HG02981 (cell line): ENCODE measurements around the gene RASAL2.
"Not testable (repeated sequence)": the region's sequence is repeated elsewhere in the genome, so short reads cannot be mapped to it uniquely, and the experiment has no call there.

ENCODE experiments used
- ATAC-seq: cut with Tn5 transposase; IDR thresholded peaks from one replicate; pipeline ENCODE4 v1.9.1; 2021; ENCODE audit warnings: mild to moderate bottlenecking, moderate library complexity; ENCODE audit not compliant: unreplicated experiment

RASAL2 gene

DNA sequence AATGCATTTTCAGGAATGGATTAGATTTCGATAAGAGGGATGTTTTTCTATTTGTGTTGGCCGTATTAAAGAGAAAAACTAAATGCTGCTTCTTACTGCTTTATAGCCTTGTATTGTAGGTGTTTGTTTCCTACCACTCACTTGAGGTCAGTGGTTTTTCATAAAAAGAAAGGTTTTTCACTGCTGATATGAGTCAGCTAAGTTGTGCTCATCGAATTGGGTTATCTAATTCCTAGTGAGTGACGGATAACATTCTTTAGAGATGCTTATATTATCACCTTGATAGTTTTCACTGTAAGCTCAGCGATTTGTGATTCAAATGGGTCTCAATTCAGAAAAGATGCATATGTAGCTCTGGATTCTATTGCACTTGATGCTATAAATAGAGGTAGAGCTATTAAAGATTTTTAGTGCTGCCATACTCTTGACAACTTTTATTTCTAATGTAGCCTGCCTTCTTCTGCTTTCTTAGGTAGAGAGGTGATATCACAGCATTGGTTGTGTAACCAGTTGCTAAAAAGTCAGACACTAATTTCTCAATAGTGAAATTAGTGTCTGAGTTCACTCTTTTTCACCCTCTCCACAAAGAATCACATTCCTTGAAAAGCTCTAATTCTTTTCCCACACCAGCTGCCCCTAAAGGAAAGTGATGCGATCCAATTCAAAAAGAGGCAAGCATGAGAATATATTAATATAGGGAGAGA lies 180.0 kb downstream of the RASAL2 start:
- ATAC-seq: no peak

DNA sequence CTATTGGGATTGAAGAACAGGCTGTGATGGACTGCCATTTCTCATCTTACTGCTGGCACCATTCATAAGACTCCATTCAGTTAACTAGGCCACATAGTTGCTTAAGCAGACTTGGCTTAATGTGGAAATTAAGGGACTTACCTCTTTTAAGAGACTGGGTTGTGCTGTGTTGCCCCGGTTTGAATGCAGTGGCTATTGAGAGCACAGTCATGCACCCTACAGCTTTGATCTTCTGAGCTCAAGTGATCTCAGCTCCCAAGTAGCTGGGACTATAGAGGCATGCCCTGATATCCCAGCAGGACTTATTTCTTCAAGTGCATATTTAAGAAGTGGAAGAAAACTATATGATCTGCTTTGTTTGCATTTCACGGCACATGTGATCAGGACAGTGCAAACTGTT lies 181.1 kb downstream of the RASAL2 start:
- no peak for ATAC-seq

DNA sequence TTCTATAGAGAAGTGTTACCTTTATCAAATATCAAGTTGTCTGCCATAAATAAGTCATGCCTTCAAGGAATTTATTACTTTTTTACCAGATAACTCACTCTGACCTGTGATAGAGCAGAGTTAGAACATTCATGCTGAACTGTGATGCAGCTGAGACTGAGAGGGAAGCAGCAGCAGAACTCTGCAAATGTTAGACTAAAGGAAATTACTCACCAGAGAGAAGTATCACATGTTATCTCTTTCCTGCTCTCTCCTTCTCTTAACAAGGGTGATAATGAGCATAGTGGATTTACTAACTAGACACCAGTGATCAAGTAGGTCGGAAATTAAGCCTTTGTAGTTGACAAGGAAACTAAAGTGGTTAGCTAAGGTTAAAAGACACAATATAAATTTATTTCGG lies 181.6 kb downstream of the RASAL2 start:
- no peak for ATAC-seq

- no peak for ATAC-seq
These were observed 184.1 kb downstream of the RASAL2 start for GRCh38 chr1:178277793-178278530.

- no peak for ATAC-seq
These were observed 185.2 kb downstream of the RASAL2 start for GRCh38 chr1:178278916-178279686.

DNA sequence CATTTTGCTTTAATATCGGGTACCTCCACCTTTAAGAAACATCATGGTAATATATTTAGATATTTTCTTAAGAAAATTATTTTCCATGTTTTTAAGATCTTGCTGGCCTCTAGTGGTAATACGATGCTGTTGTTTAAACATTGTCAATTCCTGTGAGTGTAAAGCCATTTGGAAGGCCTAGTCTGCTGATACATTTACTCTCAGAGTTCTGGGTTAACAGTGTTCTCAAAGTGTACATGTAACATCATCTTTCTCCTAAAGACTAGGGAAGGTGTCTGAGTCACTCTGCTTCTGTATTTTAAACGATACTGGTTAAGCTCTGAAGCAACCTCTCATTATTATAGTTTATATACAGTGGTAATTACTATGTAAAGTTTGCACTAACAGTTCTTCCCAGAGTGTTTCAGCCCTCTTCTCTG lies 189.1 kb downstream of the RASAL2 start:
- ATAC-seq: no peak

- no peak for ATAC-seq
These were observed 189.5 kb downstream of the RASAL2 start for GRCh38 chr1:178283409-178283808.

GRCh38 chr1:178284058-178284457 lies 190.2 kb downstream of the RASAL2 start:
- no peak for ATAC-seq

DNA sequence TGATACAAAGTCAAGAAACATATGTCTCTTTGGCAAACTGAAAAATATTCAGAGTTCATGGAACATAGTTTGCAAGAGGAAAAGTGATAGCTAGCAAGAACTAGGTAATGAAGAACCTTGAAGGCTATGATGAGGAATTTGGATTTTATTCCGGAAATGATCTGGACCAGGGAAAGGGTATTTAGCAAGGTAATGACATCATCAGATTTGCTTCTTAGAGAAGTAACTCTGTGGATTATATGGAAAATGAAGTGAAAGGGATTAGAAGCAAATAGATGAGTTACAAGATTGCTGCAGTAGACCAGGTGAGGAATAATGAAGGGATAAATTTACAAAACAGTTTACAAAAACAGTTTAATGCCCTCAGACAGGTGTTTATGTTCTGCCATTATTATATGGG lies 197.3 kb downstream of the RASAL2 start:
- no peak for ATAC-seq

GRCh38 chr1:178294654-178295053 lies 200.8 kb downstream of the RASAL2 start:
- no peak for ATAC-seq

GRCh38 chr1:178300352-178300699 lies 206.4 kb downstream of the RASAL2 start:
- no peak for ATAC-seq

GRCh38 chr1:178301141-178301540 lies 207.2 kb downstream of the RASAL2 start:
- ATAC-seq: no peak

DNA sequence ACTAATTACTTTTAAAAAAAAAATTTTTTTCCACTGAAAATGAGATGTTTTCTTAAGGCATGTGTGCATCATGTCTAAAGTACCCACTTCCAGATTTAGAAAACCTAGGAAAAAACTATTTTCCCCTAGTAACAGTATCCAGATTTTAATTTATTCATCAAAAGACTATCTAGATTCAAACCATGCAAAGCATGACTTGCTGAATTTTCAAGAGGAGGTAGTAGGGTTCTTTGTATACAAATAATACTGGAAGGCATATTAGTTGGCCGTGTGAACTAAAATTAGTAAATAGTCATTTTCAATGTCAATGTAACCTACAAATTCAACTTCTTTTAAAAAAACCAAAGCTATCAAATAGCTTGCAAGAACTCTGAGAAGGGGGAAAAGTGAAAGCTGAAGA lies 213.4 kb downstream of the RASAL2 start:
- no peak for ATAC-seq

DNA sequence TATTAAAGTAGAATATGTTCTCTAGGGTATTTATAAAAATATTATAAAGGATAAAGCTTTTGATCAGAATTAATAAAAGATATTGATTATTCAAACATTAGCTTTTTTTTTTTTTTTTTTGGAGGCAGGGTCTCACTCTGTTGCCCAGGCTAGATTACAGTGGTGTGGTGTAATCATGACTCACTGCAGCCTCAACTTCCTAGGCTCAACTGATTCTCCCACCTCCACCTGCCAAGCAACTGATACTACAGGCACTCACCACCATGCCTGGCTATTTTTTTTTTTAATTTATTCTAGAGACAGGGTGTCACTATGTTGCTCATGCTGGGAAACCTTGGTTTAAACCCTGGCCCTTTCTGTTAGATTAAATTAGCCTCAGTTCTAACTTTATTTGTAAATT lies 214.5 kb downstream of the RASAL2 start:
- no peak for ATAC-seq

- peak; percentile 86 for ATAC-seq
These were observed 216.8 kb downstream of the RASAL2 start for GRCh38 chr1:178310685-178311105.

- no peak for ATAC-seq
These were observed 217.3 kb downstream of the RASAL2 start for GRCh38 chr1:178311164-178311563.

DNA sequence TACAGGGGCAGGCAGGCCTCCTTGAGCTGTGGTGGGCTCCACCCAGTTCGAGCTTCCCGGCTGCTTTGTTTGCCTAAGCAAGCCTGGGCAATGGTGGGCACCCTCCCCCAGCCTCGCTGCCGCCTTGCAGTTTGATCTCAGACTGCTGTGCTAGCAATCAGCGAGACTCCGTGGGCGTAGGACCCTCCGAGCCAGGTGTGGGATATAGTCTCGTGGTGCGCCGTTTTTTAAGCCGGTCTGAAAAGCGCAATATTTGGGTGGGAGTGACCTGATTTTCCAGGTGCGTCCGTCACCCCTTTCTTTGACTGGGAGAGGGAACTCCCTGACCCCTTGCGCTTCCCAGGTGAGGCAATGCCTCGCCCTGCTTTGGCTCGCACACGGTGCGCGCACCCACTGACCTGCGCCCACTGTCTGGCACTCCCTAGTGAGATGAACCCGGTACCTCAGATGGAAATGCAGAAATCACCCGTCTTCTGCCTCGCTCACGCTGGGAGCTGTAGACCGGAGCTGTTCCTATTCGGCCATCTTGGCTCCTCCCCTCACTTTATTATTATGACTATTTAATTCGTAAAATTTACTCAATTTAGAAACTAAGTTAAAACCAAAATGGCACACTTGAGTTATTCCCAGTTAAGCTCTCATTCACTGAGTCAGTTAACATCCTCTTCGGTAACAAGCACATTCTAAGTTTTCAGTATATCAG lies 226.5 kb downstream of the RASAL2 start:
- ATAC-seq: not testable (repeated sequence)

GRCh38 chr1:178323067-178323466 lies 229.2 kb downstream of the RASAL2 start:
- ATAC-seq: no peak

DNA sequence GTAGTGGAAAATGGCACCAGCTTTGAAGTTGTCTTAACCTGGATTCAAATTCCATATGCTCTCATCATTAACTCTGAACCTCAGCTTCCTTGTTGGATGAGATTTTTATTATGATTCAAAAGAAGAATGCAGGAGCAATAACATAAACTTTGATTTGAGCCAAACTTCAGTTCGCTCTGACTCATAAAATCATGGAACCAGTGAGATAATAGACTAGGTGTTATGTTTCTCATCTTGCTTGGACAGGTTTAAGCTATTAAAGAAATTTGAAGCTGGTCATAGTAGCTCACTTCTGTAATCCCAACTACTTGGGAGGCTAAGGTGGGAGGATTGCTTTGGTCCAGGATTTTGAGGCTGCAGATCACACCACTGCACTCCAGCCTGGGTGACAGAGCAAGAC lies 230.1 kb downstream of the RASAL2 start:
- no peak for ATAC-seq

GRCh38 chr1:178328728-178329127 lies 234.8 kb downstream of the RASAL2 start:
- ATAC-seq: no peak

DNA sequence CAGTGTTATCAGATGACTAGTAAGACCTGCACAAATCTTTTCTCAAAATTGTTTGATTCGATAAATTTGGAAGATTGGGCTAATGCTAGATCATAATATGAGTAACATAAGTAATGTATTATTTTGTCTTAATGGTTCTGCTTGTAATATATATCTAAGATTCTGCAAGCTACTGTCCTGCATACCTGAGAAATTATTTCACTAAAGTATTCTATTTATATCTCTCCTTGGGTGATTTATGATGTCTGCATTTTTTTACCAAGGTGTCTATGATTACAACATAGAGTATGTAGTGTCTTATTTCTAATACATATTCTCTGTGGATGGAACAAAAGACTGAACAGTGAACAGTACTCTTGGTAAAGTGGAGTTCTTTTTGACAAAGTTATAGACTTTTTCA lies 236.2 kb downstream of the RASAL2 start:
- ATAC-seq: no peak
